ENCODE results near the gene SLC28A3.

DNA sequence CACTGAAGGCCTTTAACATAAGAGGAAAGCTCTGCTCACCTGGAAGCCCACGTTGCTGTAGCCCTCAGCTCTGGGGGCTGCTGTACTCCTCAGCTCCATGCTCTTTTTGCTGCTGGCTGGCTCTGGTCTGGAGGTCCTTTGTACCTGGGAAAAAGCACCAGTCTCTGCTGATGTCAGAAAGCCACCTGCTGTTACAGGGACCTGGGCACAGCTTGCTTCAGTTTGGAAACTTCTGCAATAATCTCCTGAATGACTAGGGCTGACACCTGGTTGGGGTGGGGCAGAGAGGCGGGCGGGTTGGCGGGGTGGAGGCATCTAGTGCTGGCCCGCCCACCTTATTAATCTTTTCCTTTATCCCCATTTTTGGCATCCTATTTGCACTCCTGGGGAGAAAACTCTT lies at the start of gene SLC28A3:
- TF ChIP-seq CTCF (IDR thresholded peaks at IDR 0.05), result no peak
- TF ChIP-seq POLR2A (IDR thresholded peaks at IDR 0.05), result no peak
- no peak for TF ChIP-seq POLR2AphosphoS5 (IDR thresholded peaks at IDR 0.05)
- TF ChIP-seq EP300 (IDR thresholded peaks at IDR 0.05), result no peak

Measured in gastroesophageal sphincter (tissue), 3 donors.